Spleen (tissue), 11 donors: ENCODE results near the gene IFNA16. TPM values are rescaled to one million over a fixed set of nuclear protein-coding genes. Genes with fewer than 3 reads are reported as not detected.
"Not testable (repeated sequence)": the region's sequence is repeated elsewhere in the genome, so short reads cannot be mapped to it uniquely, and the experiment has no call there.

Source experiments
- DNase-seq: peaks from one replicate; pipeline ENCODE4 v3.0.0-alpha.2; 2020
- H3K27ac ChIP-seq, 8 donors: fragments of 200-600 bp; sonication (generic) in 7 of 8; 1 replicate in 4 of 8; 2 replicates in 4 of 8; pipeline versions ENCODE4 v1.5.0 to v1.8.0; 2016 to 2021; ENCODE audit warnings: inconsistent platforms in 4 of 8, mild to moderate bottlenecking in 4 of 8, moderate library complexity in 1 of 8
- H3K27me3 ChIP-seq, 7 donors: fragments of 200-600 bp; sonication (generic) in 6 of 7; replicated peaks in 1 of 7; 1 replicate in 4 of 7; 2 replicates in 3 of 7; pipeline versions ENCODE4 v1.5.0 to v1.8.0; 2016 to 2021; ENCODE audit warnings: inconsistent platforms in 3 of 7, mild to moderate bottlenecking in 1 of 7
- H3K36me3 ChIP-seq, 6 donors: fragments of 200-600 bp; sonication (generic) in 5 of 6; 1 replicate in 4 of 6; 2 replicates in 2 of 6; pipeline versions ENCODE4 v1.5.0 to v1.8.0; 2016 to 2021; ENCODE audit warnings: inconsistent platforms in 2 of 6
- H3K4me1 ChIP-seq, 6 donors: fragments of 200-600 bp; sonication (generic) in 5 of 6; 1 replicate in 3 of 6; 2 replicates in 3 of 6; pipeline versions ENCODE4 v1.5.0 to v1.8.0; 2016 to 2021; ENCODE audit warnings: inconsistent platforms in 3 of 6
- H3K4me3 ChIP-seq, 8 donors: fragments of 200-600 bp; sonication (generic) in 7 of 8; 1 replicate in 4 of 8; 2 replicates in 4 of 8; pipeline versions ENCODE4 v1.5.0 to v1.8.0; 2016 to 2021; ENCODE audit warnings: inconsistent platforms in 4 of 8, mild to moderate bottlenecking in 4 of 8, moderate library complexity in 2 of 8
- H3K9me3 ChIP-seq, 8 donors: fragments of 200-600 bp; sonication (generic) in 7 of 8; 1 replicate in 4 of 8; 2 replicates in 4 of 8; pipeline versions ENCODE4 v1.5.0 to v1.8.0; 2016 to 2021; ENCODE audit warnings: inconsistent platforms in 4 of 8
- CTCF ChIP-seq, 11 experiments: fragments of 200-600 bp in 7 of 11; fragments of 450-650 bp in 4 of 11; sonication (generic) in 4 of 11; IDR thresholded peaks in 8 of 11; conservative IDR thresholded peaks in 3 of 11; 1 replicate in 7 of 11; 2 replicates in 4 of 11; pipeline versions ENCODE4 v1.4.0 to v1.8.0; 2016 to 2021; ENCODE audit warnings: antibody characterized with exemption in 11 of 11, inconsistent platforms in 4 of 11, mild to moderate bottlenecking in 1 of 11
- POLR2A ChIP-seq, 3 donors: fragments of 450-650 bp; IDR thresholded peaks; one replicate each; pipeline ENCODE4 v1.5.1; 2017; ENCODE audit warnings: antibody characterized with exemption in 3 of 3, mild to moderate bottlenecking in 1 of 3
- POLR2AphosphoS5 ChIP-seq, 3 donors: sonication (generic); formaldehyde crosslinking; IDR thresholded peaks; one replicate each; pipeline ENCODE4 v1.5.1; 2017; ENCODE audit warnings: antibody characterized with exemption in 3 of 3
- WGBS, 5 donors: extraction: QIAGEN DNeasy Blood & Tissue Kit in 3 of 5; methylation state at CpG; one replicate each; pipeline versions ENCODE4 v1.1.5 to v1.1.7; 2013 to 2018; 5-methylcytosine and 5-hydroxymethylcytosine counted together
- intact Hi-C: fragments of 100-400 bp; cut with DNase I; formaldehyde crosslinking; loops from one replicate; pipeline ENCODE4 v1.15.0; 2023; ENCODE audit warnings: low total_unique reads
- polyA plus RNA-seq, 3 donors: library from polyadenylated mRNA; stranded (reverse); fragments of 200-250 nt; gene quantifications; one replicate each; pipeline ENCODE4 v1.2.1, GENCODE V29; 2013
- total RNA-seq, 7 donors: library from RNA; depleted of rRNA in 3 of 7; stranded (reverse); fragments of >200 nt in 3 of 7; fragmentation: NEBNext Ultra II Directional in 4 of 7; extraction: Animal tissue kit (Norgen Biotek cat#: 25700) in 4 of 7; gene quantifications; one replicate each; pipeline versions ENCODE4 v1.1.0 to v1.2.1, GENCODE V29; 2016 to 2021
- donor health status: healthy with polysubstance abuse.
- donor health status: DM: no; HTN: no; CAD: no; lungs with moderate emphysema.
- donor health status: DM: no; HTN: no; CAD: no.
- donor health status: Bipolar disorder and iron deficiency.
- donor health status: healthy.
- donor health status: DM: no; HTN: no; CAD: no.
- donor health status: DM: yes; HTN: yes; CAD: no.

Gene IFNA16
- total and polyA plus RNA-seq, 10 donors = not detected

DNA sequence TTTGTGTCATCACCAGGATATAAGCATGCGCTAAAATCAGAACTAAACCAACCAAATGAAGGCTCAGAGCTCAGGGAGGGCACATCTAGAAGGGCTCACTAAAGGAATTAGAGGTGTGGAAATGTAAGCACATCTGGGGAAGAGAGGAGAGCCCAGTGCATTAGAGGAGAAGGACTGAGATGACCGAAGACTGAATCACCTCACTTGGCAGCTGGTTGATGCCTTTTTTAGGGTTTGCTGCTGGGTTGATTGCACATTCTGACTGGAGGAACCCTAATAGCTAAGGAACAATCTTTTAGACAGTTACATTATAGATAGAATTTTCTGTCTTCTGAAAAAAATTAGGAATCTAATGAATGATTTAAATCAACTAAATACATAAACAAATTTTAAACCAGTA is 42.4 kb downstream of the IFNA16 start:
- Histone ChIP-seq H3K27ac (no peak overlapping the region), H3K4me3 (no peak overlapping the region), H3K9me3 (no peaks in the 10 kb centered on the region), H3K4me1 (no peaks in the 10 kb centered on the region), H3K27me3 (no peaks in the 10 kb centered on the region), H3K36me3 (no peaks in the 10 kb centered on the region)
- TF ChIP-seq POLR2A (IDR thresholded peaks at IDR 0.05) (no peak), CTCF (IDR thresholded peaks at IDR 0.05 in 8 of 11, conservative IDR thresholded peaks at IDR 0.05 in 3 of 11) (no peak), POLR2AphosphoS5 (IDR thresholded peaks at IDR 0.05) (no peak)
- no peak for DNase-seq
- intact Hi-C loops = no loop called here
- WGBS, 5 donors = 84 to 96% (median 92%) methylated on average over 2 of the region's 2 CpGs

GRCh38 chr9:21172156-21172555 is 45.0 kb downstream of the IFNA16 start:
- TF ChIP-seq POLR2A (IDR thresholded peaks at IDR 0.05) (no peak), POLR2AphosphoS5 (IDR thresholded peaks at IDR 0.05) (no peak), CTCF (IDR thresholded peaks at IDR 0.05 in 8 of 11, conservative IDR thresholded peaks at IDR 0.05 in 3 of 11) (no peak)
- Histone ChIP-seq H3K27me3 (no peaks in the 10 kb centered on the region), H3K36me3 (no peaks in the 10 kb centered on the region), H3K9me3 (no peaks in the 10 kb centered on the region), H3K4me1 (no peaks in the 10 kb centered on the region), H3K27ac (no peak overlapping the region), H3K4me3 (no peak overlapping the region)
- intact Hi-C loops = no loop called here
- WGBS, 5 donors = 79 to 92% (median 82%) methylated on average over 3 of the region's 3 CpGs
- DNase-seq = no peak

DNA sequence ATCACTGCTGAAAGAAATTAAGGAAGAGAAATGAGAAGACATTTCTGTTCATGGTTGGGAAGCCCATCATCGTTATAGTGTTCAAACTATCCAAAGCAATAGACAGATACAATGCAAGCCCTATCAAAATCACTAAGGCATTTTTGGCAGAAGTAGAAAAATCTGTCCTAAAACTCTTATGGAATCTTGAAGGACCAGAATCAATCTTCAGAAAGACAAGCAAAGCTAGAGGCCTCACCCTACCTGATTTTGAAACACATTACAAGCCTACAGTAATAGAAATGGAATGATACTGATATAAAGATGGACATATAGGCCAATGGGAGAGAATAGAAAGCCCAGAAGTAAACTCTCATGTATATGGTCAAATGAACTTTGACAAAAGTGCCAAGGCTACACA is 45.8 kb downstream of the IFNA16 start:
- intact Hi-C loops = no loop called here
- Histone ChIP-seq H3K27ac (no peak overlapping the region), H3K36me3 (no peaks in the 10 kb centered on the region), H3K27me3 (no peaks in the 10 kb centered on the region), H3K4me1 (no peaks in the 10 kb centered on the region), H3K4me3 (no peak overlapping the region), H3K9me3 (no peaks in the 10 kb centered on the region)
- DNase-seq = no peak
- no peak for TF ChIP-seq POLR2AphosphoS5 (IDR thresholded peaks at IDR 0.05)
- no peak for TF ChIP-seq CTCF (IDR thresholded peaks at IDR 0.05 in 8 of 11, conservative IDR thresholded peaks at IDR 0.05 in 3 of 11)
- 80 to 89% (median 87%) methylated on average over 1 of the region's 1 CpG for WGBS, 5 donors

GRCh38 chr9:21166560-21166959 is 50.6 kb downstream of the IFNA16 start, which contains the start of gene IFNA21:
Gene IFNA21, minus strand, starts transcription at chr9:21166660. Its CDS starts 48 bp downstream, at chr9:21166612.
- intact Hi-C loops, H3K4me1 ChIP-seq, H3K36me3 ChIP-seq, DNase-seq, H3K9me3 ChIP-seq, H3K27me3 ChIP-seq, H3K27ac ChIP-seq, H3K4me3 ChIP-seq: not testable (repeated sequence)
- WGBS, 5 donors = 78 to 92% (median 85%) methylated on average over 2 of the region's 2 CpGs

Other genes starting within 250 kb of the IFNA16 start
- gene HACD4, start 185.7 kb downstream of the IFNA16 start, total RNA-seq = 10 to 100 TPM in 2 of 7 donors, 1 to 10 TPM in 5; 5.9 to 18.0 (median 7.9) TPM
- 1 to 10 TPM; 1.6 to 3.0 (median 2.4) TPM for gene HACD4, start 185.7 kb downstream of the IFNA16 start, polyA plus RNA-seq
- not detected for gene IFNB1, start 139.4 kb downstream of the IFNA16 start, total RNA-seq
- not detected for gene IFNB1, start 139.4 kb downstream of the IFNA16 start, polyA plus RNA-seq
- not detected for gene IFNW1, start 75.5 kb downstream of the IFNA16 start, total RNA-seq
- gene IFNW1, start 75.5 kb downstream of the IFNA16 start, polyA plus RNA-seq = not detected
- gene IFNA21, start 50.7 kb downstream of the IFNA16 start, total RNA-seq = not detected
- not detected for gene IFNA21, start 50.7 kb downstream of the IFNA16 start, polyA plus RNA-seq
- gene IFNA4, start 29.7 kb downstream of the IFNA16 start, total RNA-seq = not detected
- gene IFNA4, start 29.7 kb downstream of the IFNA16 start, polyA plus RNA-seq = not detected
- not detected for gene IFNA7, start 15.1 kb downstream of the IFNA16 start, total RNA-seq
- not detected for gene IFNA7, start 15.1 kb downstream of the IFNA16 start, polyA plus RNA-seq
- not detected for gene IFNA10, start 10.2 kb downstream of the IFNA16 start, total RNA-seq
- gene IFNA10, start 10.2 kb downstream of the IFNA16 start, polyA plus RNA-seq = not detected
- gene IFNA17, start 10.9 kb upstream of the IFNA16 start, total RNA-seq = not detected
- not detected for gene IFNA17, start 10.9 kb upstream of the IFNA16 start, polyA plus RNA-seq
- gene IFNA14, start 22.7 kb upstream of the IFNA16 start, total RNA-seq = not detected
- gene IFNA14, start 22.7 kb upstream of the IFNA16 start, polyA plus RNA-seq = not detected
- 1 to 10 TPM in 1 of 7 donors, not detected in 6; 1.2 TPM for gene IFNA5, start 88.0 kb upstream of the IFNA16 start, total RNA-seq
- gene IFNA5, start 88.0 kb upstream of the IFNA16 start, polyA plus RNA-seq = not detected
- 10 to 100 TPM; 21.5 to 32.7 (median 27.8) TPM for gene KLHL9, start 118.1 kb upstream of the IFNA16 start, total RNA-seq
- 10 to 100 TPM in 1 of 3 donors, 1 to 10 TPM in 2; 7.7 to 11.4 (median 8.3) TPM for gene KLHL9, start 118.1 kb upstream of the IFNA16 start, polyA plus RNA-seq
- under 1 TPM in 1 of 7 donors, not detected in 6; 0.23 TPM for gene IFNA6, start 133.6 kb upstream of the IFNA16 start, total RNA-seq
- not detected for gene IFNA6, start 133.6 kb upstream of the IFNA16 start, polyA plus RNA-seq
- gene IFNA13, start 150.7 kb upstream of the IFNA16 start, total RNA-seq = 1 to 10 TPM in 1 of 7 donors, under 1 TPM in 3, not detected in 3; 0.25 to 1.7 (median 0.90) TPM
- under 1 TPM in 1 of 3 donors, not detected in 2; 0.17 TPM for gene IFNA13, start 150.7 kb upstream of the IFNA16 start, polyA plus RNA-seq
- gene IFNA2, start 168.1 kb upstream of the IFNA16 start, total RNA-seq = under 1 TPM in 2 of 7 donors, not detected in 5; 0.86 to 0.88 TPM
- gene IFNA2, start 168.1 kb upstream of the IFNA16 start, polyA plus RNA-seq = not detected
- not detected for gene IFNA8, start 191.8 kb upstream of the IFNA16 start, total RNA-seq
- not detected for gene IFNA8, start 191.8 kb upstream of the IFNA16 start, polyA plus RNA-seq
- gene IFNA1, start 223.1 kb upstream of the IFNA16 start, total RNA-seq = not detected
- not detected for gene IFNA1, start 223.1 kb upstream of the IFNA16 start, polyA plus RNA-seq